Hypothalamus (tissue), 51 donors: ENCODE data around the gene WASL.
A peak's percentile ranks its signal among the peaks of the same experiment; 100 is the strongest.

Experiments
- DNase-seq, 51 donors: peaks; one replicate each; lab custom pipeline; 2025; lab: John Stamatoyannopoulos, UW

WASL gene

GRCh38 chr7:123770378-123770777 is 21.6 kb upstream of the WASL start:
- DNase-seq: no peak

- peak in 7 of 51 donors; percentile 0 to 39 (median 2) for DNase-seq
Measured at GRCh38 chr7:123769371-123769770, 20.6 kb upstream of the WASL start.

GRCh38 chr7:123768493-123768892 is 19.7 kb upstream of the WASL start:
- DNase-seq: no peak

- no peak for DNase-seq
Measured at GRCh38 chr7:123763191-123763661, 14.4 kb upstream of the WASL start.

GRCh38 chr7:123761729-123762128 is 12.9 kb upstream of the WASL start:
- no peak for DNase-seq

- no peak for DNase-seq
Measured at GRCh38 chr7:123757095-123757494, 8.3 kb upstream of the WASL start.

GRCh38 chr7:123755338-123755737 is 6.5 kb upstream of the WASL start:
- no peak for DNase-seq

GRCh38 chr7:123754271-123754871 is 5.6 kb upstream of the WASL start:
- DNase-seq: no peak

GRCh38 chr7:123752534-123752933 is 3.7 kb upstream of the WASL start:
- DNase-seq: no peak

GRCh38 chr7:123751821-123752220 is 3.0 kb upstream of the WASL start:
- DNase-seq: no peak

- no peak for DNase-seq
Measured at GRCh38 chr7:123750389-123751230, 1.8 kb upstream of the WASL start.

- peak in 6 of 51 donors; percentile 26 to 77 (median 48) for DNase-seq
Measured at GRCh38 chr7:123749537-123749857, 694 bp upstream of the WASL start.

GRCh38 chr7:123748171-123748733 is 551 bp downstream of the WASL start:
- DNase-seq: peak in 30 of 51 donors; percentile 12 to 79 (median 38)

- peak in 36 of 51 donors; percentile 1 to 70 (median 12) for DNase-seq
Measured at GRCh38 chr7:123747620-123748141, 1.1 kb downstream of the WASL start.

GRCh38 chr7:123746931-123747488 is 1.8 kb downstream of the WASL start:
- no peak for DNase-seq

- DNase-seq: no peak
Measured at GRCh38 chr7:123746055-123746454, 2.7 kb downstream of the WASL start.

GRCh38 chr7:123745437-123745836 is 3.4 kb downstream of the WASL start:
- no peak for DNase-seq

- DNase-seq: no peak
Measured at GRCh38 chr7:123744416-123744815, 4.4 kb downstream of the WASL start.

GRCh38 chr7:123741940-123742339 is 6.9 kb downstream of the WASL start:
- no peak for DNase-seq

GRCh38 chr7:123738808-123739207 is 10.0 kb downstream of the WASL start:
- DNase-seq: no peak

- no peak for DNase-seq
Measured at GRCh38 chr7:123738356-123738755, 10.4 kb downstream of the WASL start.
